ENCODE results near the gene ARID4A.

The ARID4A gene

DNA sequence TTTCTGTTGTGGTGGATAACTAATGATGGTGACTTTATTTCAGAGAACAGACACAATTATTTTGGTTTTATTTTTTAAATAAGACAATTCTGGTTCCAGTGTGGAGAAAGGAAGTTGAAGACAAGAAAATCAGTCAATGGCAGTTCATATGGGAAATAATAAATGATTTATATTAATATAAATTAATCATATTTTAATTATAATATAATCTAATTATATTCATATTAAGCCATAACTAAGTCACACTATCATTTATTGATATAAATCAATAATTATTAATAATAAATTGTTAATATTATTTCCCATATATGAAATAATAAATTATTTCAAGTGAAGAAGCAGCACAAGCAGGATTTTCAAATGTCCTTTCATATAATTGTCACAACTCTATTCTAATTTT lies 100.1 kb downstream of the ARID4A start:
- TF ChIP-seq, protein P1, sequence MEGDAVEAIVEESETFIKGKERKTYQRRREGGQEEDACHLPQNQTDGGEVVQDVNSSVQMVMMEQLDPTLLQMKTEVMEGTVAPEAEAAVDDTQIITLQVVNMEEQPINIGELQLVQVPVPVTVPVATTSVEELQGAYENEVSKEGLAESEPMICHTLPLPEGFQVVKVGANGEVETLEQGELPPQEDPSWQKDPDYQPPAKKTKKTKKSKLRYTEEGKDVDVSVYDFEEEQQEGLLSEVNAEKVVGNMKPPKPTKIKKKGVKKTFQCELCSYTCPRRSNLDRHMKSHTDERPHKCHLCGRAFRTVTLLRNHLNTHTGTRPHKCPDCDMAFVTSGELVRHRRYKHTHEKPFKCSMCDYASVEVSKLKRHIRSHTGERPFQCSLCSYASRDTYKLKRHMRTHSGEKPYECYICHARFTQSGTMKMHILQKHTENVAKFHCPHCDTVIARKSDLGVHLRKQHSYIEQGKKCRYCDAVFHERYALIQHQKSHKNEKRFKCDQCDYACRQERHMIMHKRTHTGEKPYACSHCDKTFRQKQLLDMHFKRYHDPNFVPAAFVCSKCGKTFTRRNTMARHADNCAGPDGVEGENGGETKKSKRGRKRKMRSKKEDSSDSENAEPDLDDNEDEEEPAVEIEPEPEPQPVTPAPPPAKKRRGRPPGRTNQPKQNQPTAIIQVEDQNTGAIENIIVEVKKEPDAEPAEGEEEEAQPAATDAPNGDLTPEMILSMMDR (IDR thresholded peaks at IDR 0.05; ENCODE audit: low read depth, low read length) = no peak
- Histone ChIP-seq H3K36me3 (no peaks in the 10 kb centered on the region; the same call in 1 of the 2 replicates), H3K9me3 (ENCODE audit: severe bottlenecking) (no peaks in the 10 kb centered on the region), H3K27me3 (ENCODE audit: insufficient read depth, low read depth, severe bottlenecking) (no peaks in the 10 kb centered on the region), H3K27ac (no peak overlapping the region), H3K4me3 (ENCODE audit: low read depth, low read length) (no peak overlapping the region)
- DNase-seq = no peak

DNA sequence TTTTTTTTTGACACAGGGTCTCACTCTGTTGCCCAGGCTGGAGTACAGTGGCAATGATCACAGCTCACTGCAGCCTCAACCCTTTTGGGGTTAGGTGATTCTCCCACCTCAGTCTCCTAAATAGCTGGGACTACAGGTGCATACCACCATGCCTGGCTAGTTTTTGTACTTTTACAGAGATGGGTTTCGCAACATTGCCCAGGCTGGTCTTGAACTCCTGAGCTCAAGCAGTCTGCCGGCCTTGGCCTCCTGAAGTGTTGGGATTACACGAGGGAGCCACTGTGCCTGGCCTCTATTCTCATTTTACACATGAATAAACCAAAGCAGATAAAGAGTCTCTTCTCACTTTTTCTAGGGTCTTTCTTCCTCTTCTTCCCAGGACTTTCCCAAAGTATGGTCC lies 100.5 kb downstream of the ARID4A start:
- no peak for DNase-seq
- TF ChIP-seq, protein P1 (IDR thresholded peaks at IDR 0.05; ENCODE audit: low read depth, low read length) = no peak
- Histone ChIP-seq H3K4me3 (ENCODE audit: low read depth, low read length) (no peak overlapping the region), H3K9me3 (ENCODE audit: severe bottlenecking) (no peaks in the 10 kb centered on the region), H3K27ac (no peak overlapping the region), H3K27me3 (ENCODE audit: insufficient read depth, low read depth, severe bottlenecking) (no peaks in the 10 kb centered on the region), H3K36me3 (no peaks in the 10 kb centered on the region; the same call in 1 of the 2 replicates)

GRCh38 chr14:58401587-58401986 lies 103.2 kb downstream of the ARID4A start:
- Histone ChIP-seq H3K27me3 (ENCODE audit: insufficient read depth, low read depth, severe bottlenecking) (no peaks in the 10 kb centered on the region), H3K9me3 (ENCODE audit: severe bottlenecking) (no peaks in the 10 kb centered on the region), H3K36me3 (peaks cover 13% of the 10 kb centered on the region), H3K4me3 (ENCODE audit: low read depth, low read length) (no peak overlapping the region), H3K27ac (no peak overlapping the region)
- TF ChIP-seq, protein P1 (IDR thresholded peaks at IDR 0.05; ENCODE audit: low read depth, low read length) = no peak
- DNase-seq = no peak

GRCh38 chr14:58408681-58409215 lies 110.4 kb downstream of the ARID4A start:
- Histone ChIP-seq H3K36me3 (peaks cover 66% of the 10 kb centered on the region), H3K27ac (no peak overlapping the region), H3K4me3 (ENCODE audit: low read depth, low read length) (no peak overlapping the region), H3K27me3 (ENCODE audit: insufficient read depth, low read depth, severe bottlenecking) (no peaks in the 10 kb centered on the region), H3K9me3 (ENCODE audit: severe bottlenecking) (no peaks in the 10 kb centered on the region)
- TF ChIP-seq, protein P1 (IDR thresholded peaks at IDR 0.05; ENCODE audit: low read depth, low read length) = no peak
- DNase-seq = no peak

DNA sequence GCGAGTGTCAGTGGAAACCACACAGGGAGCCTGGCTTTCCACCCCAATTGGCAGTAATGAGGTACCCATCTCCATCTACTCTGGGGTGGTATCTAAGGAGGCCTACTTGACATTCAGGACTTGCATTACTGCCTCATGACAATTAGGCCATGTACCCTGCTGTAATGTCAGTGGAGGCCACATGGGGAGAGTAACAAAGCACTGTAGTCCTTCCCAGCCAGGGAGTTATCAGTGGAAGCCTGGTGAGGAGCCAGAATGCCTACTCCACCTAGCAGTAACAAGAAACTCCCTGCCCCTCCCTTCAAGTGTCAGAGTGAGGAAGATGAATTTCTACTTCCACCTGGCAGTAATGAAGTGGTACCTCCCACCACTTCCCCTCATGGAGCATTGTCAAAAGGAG lies 116.5 kb downstream of the ARID4A start:
- TF ChIP-seq, protein P1 (IDR thresholded peaks at IDR 0.05; ENCODE audit: low read depth, low read length) = no peak
- H3K27ac ChIP-seq = no peak overlapping the region
- no peak for DNase-seq
- H3K36me3 ChIP-seq = peaks cover 72% of the 10 kb centered on the region
- no peak overlapping the region for H3K4me3 ChIP-seq (ENCODE audit: low read depth, low read length)
- H3K27me3 ChIP-seq (ENCODE audit: insufficient read depth, low read depth, severe bottlenecking) = no peaks in the 10 kb centered on the region
- no peaks in the 10 kb centered on the region for H3K9me3 ChIP-seq (ENCODE audit: severe bottlenecking)

Measured in WERI-Rb-1 (cell line).